OCI-LY1 (cell line): Measurements from ENCODE around the gene WDPCP.

Source experiments
- EZH2 ChIP-seq: fragments of 200-600 bp; sonication (generic), shearing (Covaris generic); IDR thresholded peaks from 2 replicates; pipeline ENCODE4 v1.8.0; 2017; ENCODE audit warnings: borderline replicate concordance, mixed run types, mild to moderate bottlenecking, antibody characterized with exemption, low read length, moderate library complexity, mixed read lengths
- TF ChIP-seq, protein P1 (sequence below): fragments of 200-600 bp; sonication (generic), shearing (Covaris generic); IDR thresholded peaks from 2 replicates; pipeline ENCODE4 v1.5.1; 2017; ENCODE audit warnings: mild to moderate bottlenecking, antibody characterized with exemption, low read length, moderate library complexity, mixed read lengths

DNA sequence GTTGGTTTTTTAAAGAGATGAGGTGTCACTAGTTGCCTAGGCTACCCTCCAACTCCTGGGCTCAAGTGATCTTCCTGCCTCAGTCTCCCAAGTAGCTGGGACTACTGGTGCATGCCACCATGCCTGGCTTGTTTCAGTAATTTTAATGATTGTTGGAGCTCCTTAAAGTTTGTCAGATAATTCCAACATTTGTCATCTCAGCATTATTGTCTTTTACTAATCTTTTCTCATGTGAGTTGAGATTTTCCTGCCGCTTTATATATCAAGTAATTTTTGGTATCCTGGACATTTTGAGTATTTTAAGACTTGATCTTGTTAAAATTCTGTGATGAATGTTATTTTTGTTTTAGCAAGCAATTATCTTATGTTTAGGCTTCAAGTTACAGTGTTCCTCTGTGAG, 429.0 kb downstream of the WDPCP start:
- TF ChIP-seq, protein P1, sequence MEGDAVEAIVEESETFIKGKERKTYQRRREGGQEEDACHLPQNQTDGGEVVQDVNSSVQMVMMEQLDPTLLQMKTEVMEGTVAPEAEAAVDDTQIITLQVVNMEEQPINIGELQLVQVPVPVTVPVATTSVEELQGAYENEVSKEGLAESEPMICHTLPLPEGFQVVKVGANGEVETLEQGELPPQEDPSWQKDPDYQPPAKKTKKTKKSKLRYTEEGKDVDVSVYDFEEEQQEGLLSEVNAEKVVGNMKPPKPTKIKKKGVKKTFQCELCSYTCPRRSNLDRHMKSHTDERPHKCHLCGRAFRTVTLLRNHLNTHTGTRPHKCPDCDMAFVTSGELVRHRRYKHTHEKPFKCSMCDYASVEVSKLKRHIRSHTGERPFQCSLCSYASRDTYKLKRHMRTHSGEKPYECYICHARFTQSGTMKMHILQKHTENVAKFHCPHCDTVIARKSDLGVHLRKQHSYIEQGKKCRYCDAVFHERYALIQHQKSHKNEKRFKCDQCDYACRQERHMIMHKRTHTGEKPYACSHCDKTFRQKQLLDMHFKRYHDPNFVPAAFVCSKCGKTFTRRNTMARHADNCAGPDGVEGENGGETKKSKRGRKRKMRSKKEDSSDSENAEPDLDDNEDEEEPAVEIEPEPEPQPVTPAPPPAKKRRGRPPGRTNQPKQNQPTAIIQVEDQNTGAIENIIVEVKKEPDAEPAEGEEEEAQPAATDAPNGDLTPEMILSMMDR, result no peak
- TF ChIP-seq EZH2, result no peak
